ENCODE measurements around the gene PPEF1. TPM values are rescaled to one million over a fixed set of nuclear protein-coding genes. Genes with fewer than 3 reads are reported as not detected.

Gene PPEF1
- total and polyA plus RNA-seq, 2 of the 4 experiments (the other 2 are of a cell fraction) = not detected

DNA sequence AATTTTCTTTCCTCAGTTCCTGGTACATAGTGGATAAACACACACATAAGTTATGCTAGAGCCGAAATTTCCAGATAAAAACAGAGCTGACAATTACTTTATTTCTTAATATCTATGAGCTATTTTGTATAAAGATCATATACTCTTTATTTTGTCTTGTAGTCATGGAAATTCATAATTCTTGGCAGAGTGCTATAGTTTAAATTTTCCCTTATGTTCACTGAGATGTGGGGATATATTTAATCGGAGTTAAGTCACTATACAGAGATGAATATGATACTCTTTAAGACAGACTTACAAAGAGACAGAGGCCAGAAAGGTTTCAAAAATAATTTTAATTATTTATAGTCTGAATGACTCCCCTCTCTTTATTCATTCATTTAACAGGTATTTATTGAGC lies 89.7 kb downstream of the PPEF1 start:
- dilution Hi-C loops (cut with HindIII; ENCODE audit: low sequenced_read_pairs, unreplicated experiment) = no loop called here
- ATAC-seq (ENCODE audit: low read depth) = no peak
- no CpG with 5 or more reads among the region's 2 CpGs for WGBS, 2 experiments (ENCODE audit: extremely low coverage in 2 of 2, insufficient read length in 1 of 2)

More for the DNA sequence above, 89.7 kb downstream of the PPEF1 start:
- Histone ChIP-seq H4K8ac (ENCODE audit: low read depth in 2 of 2, low read length in 2 of 2) (no peak overlapping the region), H4K5ac (ENCODE audit: low read depth, low read length) (no peak overlapping the region), H4K91ac (ENCODE audit: insufficient read depth, low read depth, low read length) (no peak overlapping the region), H2BK15ac (ENCODE audit: low read depth, low read length) (no peak overlapping the region), H3K9me1 (ENCODE audit: insufficient read depth, low read length) (no peaks in the 10 kb centered on the region), H3K4ac (ENCODE audit: low read depth, low read length) (no peak overlapping the region), H3K56ac (ENCODE audit: extremely low read depth, insufficient read depth, low read length) (no peak overlapping the region), H2AK9ac (replicated peaks; ENCODE audit: low read depth, low read length, poor library complexity) (no peak overlapping the region), H3K4me1 (ENCODE audit: control insufficient read depth, insufficient read depth, low read length) (no peaks in the 10 kb centered on the region), H3K79me1 (ENCODE audit: low read depth in 1 of 2, low read length in 2 of 2) (no peaks in the 10 kb centered on the region), H3K27ac (ENCODE audit: insufficient read depth, low read length) (no peak overlapping the region), H3K4me2 (ENCODE audit: low read depth, low read length) (no peak overlapping the region), H3K14ac (replicated peaks; ENCODE audit: low read depth, low read length) (no peak overlapping the region), H3K23ac (ENCODE audit: low read depth, low read length) (no peak overlapping the region), H3K36me3 (ENCODE audit: control insufficient read depth, insufficient read depth, low read length) (no peaks in the 10 kb centered on the region), H3K18ac (ENCODE audit: low read depth, low read length) (no peak overlapping the region), H3K4me3 (ENCODE audit: insufficient read depth, low read depth, low read length) (no peak overlapping the region), H2BK20ac (ENCODE audit: low read depth, low read length) (no peak overlapping the region), H2BK5ac (ENCODE audit: low read depth, low read length, poor library complexity, severe bottlenecking) (no peak overlapping the region), H3K9me3 (ENCODE audit: control insufficient read depth, insufficient read depth, low read length) (no peaks in the 10 kb centered on the region), H3K9ac (ENCODE audit: low read depth, low read length) (no peak overlapping the region), H4K20me1 (ENCODE audit: insufficient read depth, low read length) (no peaks in the 10 kb centered on the region), H2AK5ac (ENCODE audit: low read depth, low read length) (no peak overlapping the region), H2AFZ (replicated peaks; ENCODE audit: low read length, poor library complexity) (no peak overlapping the region), H3K27me3 (ENCODE audit: control insufficient read depth, insufficient read depth, low read length) (no peaks in the 10 kb centered on the region), H2BK120ac (ENCODE audit: low read depth, low read length) (no peak overlapping the region)
- CTCF ChIA-PET = no interaction called here
- POLR2A ChIA-PET (ENCODE audit: unreplicated experiment) = no interaction called here
- intact Hi-C loops (cut with micrococcal nuclease) (no loop called here), in situ Hi-C loops (cut with MboI; ENCODE audit: low sequenced_read_pairs) (no loop called here)
- no TSS peak for BruUV-seq (replicated peaks)
- no peak for DNase-seq
- TF ChIP-seq CHD1 (IDR thresholded peaks at IDR 0.05; ENCODE audit: low read depth, low read length) = no peak
- TF ChIP-seq, protein P1, sequence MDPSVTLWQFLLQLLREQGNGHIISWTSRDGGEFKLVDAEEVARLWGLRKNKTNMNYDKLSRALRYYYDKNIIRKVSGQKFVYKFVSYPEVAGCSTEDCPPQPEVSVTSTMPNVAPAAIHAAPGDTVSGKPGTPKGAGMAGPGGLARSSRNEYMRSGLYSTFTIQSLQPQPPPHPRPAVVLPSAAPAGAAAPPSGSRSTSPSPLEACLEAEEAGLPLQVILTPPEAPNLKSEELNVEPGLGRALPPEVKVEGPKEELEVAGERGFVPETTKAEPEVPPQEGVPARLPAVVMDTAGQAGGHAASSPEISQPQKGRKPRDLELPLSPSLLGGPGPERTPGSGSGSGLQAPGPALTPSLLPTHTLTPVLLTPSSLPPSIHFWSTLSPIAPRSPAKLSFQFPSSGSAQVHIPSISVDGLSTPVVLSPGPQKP (IDR thresholded peaks at IDR 0.05; ENCODE audit: borderline replicate concordance, low read depth, low read length) = no peak
